ENCODE results near the gene TCTA. TPM values are rescaled to one million over a fixed set of nuclear protein-coding genes. Genes with fewer than 3 reads are reported as not detected.

The TCTA gene, protein sequence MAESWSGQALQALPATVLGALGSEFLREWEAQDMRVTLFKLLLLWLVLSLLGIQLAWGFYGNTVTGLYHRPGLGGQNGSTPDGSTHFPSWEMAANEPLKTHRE
- total RNA-seq, result 16.4 and 41.9 TPM in 2 replicates

DNA sequence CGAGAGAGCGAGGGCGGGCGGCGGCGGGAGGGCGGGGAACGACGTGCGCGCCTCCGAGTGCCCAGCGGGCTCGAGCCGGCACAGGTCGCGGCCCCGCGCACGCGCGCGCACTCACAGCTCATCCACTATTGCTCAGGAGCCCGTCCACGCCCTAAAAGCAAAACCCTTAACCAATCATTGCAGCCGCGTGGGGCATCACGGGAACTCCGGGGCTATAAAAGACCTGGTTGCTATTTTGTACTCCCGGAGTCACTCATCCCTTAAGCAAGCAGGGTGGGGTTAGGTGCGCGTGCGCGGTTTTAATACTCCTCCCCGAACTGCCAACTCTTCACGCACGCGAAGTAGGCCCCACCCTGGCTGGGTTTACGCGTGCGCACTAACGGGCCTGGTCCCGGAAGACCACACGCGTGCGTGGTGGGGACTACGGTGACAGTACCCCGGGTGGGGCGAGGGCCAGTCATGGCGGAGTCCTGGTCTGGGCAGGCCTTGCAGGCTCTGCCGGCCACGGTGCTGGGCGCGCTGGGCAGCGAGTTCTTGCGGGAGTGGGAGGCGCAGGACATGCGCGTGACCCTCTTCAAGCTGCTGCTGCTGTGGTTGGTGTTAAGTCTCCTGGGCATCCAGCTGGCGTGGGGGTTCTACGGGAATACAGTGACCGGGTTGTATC is at the start of gene TCTA, which contains the start of gene RHOA:
TCTA (plus strand) TSS at position 456 of the 664 bp plus-strand sequence; CDS start at position 460, 4 bp downstream.
RHOA (minus strand) TSS at position 9 of the 664 bp plus-strand sequence. CDS start 36,387 bp downstream, outside the sequence.

DNA sequence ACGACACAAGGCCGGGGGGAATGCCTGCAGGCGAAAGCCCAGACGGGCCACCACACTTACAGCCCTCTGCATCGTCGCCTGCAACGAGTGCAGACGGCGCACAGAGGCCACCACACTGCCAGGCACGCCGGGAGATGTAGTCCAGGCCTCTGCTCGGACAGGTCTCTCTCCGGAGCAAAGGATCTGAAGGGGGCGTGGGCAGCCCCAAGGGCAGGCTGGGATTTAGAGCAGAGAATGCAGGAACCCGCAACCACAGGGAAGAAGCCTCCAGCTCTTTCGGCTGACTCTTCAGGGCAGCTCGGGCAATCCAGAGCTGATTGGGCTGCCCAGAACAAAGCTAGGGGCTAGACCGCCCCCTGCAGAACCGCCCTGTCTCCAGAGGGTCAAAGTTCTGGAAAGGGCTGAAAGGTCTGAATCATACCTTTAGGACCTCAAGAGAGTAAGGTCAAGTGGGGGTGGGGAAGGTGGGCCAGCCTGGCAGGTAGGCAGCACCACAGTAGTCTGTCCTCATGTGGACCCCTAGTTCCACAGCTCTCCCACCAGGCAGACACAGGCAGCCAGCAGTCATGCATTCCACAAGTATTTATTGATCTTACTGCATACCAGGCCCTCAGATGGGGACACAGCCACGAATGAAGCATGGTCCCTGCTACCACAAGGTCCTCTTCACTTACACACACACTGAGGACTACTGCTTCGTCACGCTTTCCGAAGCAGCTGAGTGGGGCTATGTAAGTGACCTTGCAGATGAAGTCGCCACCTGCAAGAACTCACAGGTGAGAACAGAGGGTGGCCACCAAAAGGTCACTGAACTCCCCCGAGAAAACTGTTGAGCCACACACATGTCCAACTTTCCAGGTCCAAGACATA is 10.4 kb downstream of the TCTA start, which contains the start of gene AMT:
AMT (minus strand) TSS at position 95 of the 870 bp plus-strand sequence; CDS start at position 72, 23 bp downstream.

Other genes with a start within 250 kb of the TCTA start
- 25.8 and 35.9 TPM in 2 replicates for gene CCDC71, start 246.1 kb upstream of the TCTA start, total RNA-seq
- 23.7 and 45.9 TPM in 2 replicates for gene KLHDC8B, start 240.8 kb upstream of the TCTA start, total RNA-seq
- 0.60 and 0.82 TPM in 2 replicates for gene C3orf62, start 135.2 kb upstream of the TCTA start, total RNA-seq
- gene USP4, start 72.4 kb upstream of the TCTA start, total RNA-seq, result 6.2 and 8.5 TPM in 2 replicates
- 288 and 296 TPM in 2 replicates for gene GPX1, start 54.1 kb upstream of the TCTA start, total RNA-seq
- gene RHOA, start 447 bp upstream of the TCTA start, total RNA-seq, result 418 and 494 TPM in 2 replicates
- 1.4 and 2.6 TPM in 2 replicates for gene AMT, start 10.1 kb downstream of the TCTA start, total RNA-seq
- 4.3 and 11.8 TPM in 2 replicates for gene NICN1, start 16.9 kb downstream of the TCTA start, total RNA-seq
- gene DAG1, start 57.8 kb downstream of the TCTA start, total RNA-seq, result 36.0 and 128 TPM in 2 replicates
- 0.09 and 0.12 TPM in 2 replicates for gene BSN, start 142.1 kb downstream of the TCTA start, total RNA-seq